SK-N-SH (cell line): ENCODE measurements around the gene HILPDA. TPM values are rescaled to one million over a fixed set of nuclear protein-coding genes. Genes with fewer than 3 reads are reported as not detected.

ENCODE experiments used
- CTCF ChIA-PET: fragments of 300-600, 350-600 bp; formaldehyde crosslinking; extraction: SDS; loops from one replicate; lab custom pipeline; 2021; lab: Yijun Ruan, JAX
- POLR2A ChIA-PET: fragments of 350-600 bp; sonication (Branson Sonifier 250); formaldehyde crosslinking; extraction: SDS; loops from one replicate; lab custom pipeline; 2020; ENCODE audit warnings: antibody characterized with exemption, inconsistent platforms; lab: Yijun Ruan, JAX
- DNase-seq: peaks from one replicate; pipeline ENCODE4 v3.0.0; 2012
- H2AFZ ChIP-seq: fragments of 200-600 bp; sonication (generic); 2 replicates; pipeline ENCODE4 v1.8.1; 2016; ENCODE audit warnings: antibody characterized with exemption, mild to moderate bottlenecking, low read depth
- H3F3A ChIP-seq: fragments of 200-600 bp; sonication (generic); replicated peaks from 2 replicates; pipeline ENCODE3; 2016; ENCODE audit warnings: antibody characterized with exemption, mild to moderate bottlenecking; ENCODE audit not compliant: insufficient read depth
- H3K27ac ChIP-seq, 2 experiments: fragments of 200-500 bp in 1 of 2; fragments of 200-600 bp in 1 of 2; sonication (Bioruptor generic) in 1 of 2; sonication (generic), shearing (Covaris generic) in 1 of 2; 2 replicates each; pipeline versions ENCODE4 v1.5.1 to v1.6.1; 2014 to 2016; ENCODE audit warnings: low read depth in 2 of 2, inconsistent platforms in 1 of 2, low read length in 1 of 2, mild to moderate bottlenecking in 1 of 2, mixed read lengths in 1 of 2
- H3K27me3 ChIP-seq: fragments of 200-600 bp; sonication (generic), shearing (Covaris generic); 2 replicates; pipeline ENCODE4 v1.6.1; 2016; ENCODE audit warnings: mixed run types; ENCODE audit not compliant: insufficient read depth
- H3K36me3 ChIP-seq, 2 experiments: fragments of 200-500 bp in 1 of 2; fragments of 200-600 bp in 1 of 2; sonication (Bioruptor generic) in 1 of 2; sonication (generic) in 1 of 2; replicated peaks in 1 of 2; 2 replicates each; pipeline versions ENCODE3 to v1.5.1; 2014 to 2016; ENCODE audit warnings: low read length in 1 of 2, mild to moderate bottlenecking in 1 of 2; ENCODE audit not compliant: insufficient read depth in 2 of 2, control insufficient read depth in 1 of 2
- H3K4me1 ChIP-seq, 2 experiments: fragments of 200-500 bp in 1 of 2; fragments of 200-600 bp in 1 of 2; sonication (Bioruptor generic) in 1 of 2; sonication (generic), shearing (Covaris generic) in 1 of 2; 2 replicates each; pipeline versions ENCODE4 v1.5.1 to v1.6.1; 2014 to 2016; ENCODE audit warnings: low read depth in 1 of 2, low read length in 1 of 2, mixed run types in 1 of 2; ENCODE audit not compliant: insufficient read depth in 2 of 2, control insufficient read depth in 1 of 2
- H3K4me2 ChIP-seq: fragments of 200-600 bp; sonication (generic), shearing (Covaris generic); 2 replicates; pipeline ENCODE4 v1.6.1; 2017; ENCODE audit warnings: mixed run types
- H3K4me3 ChIP-seq, 2 experiments: fragments of 200-500 bp in 1 of 2; fragments of 200-600 bp in 1 of 2; sonication (Bioruptor generic) in 1 of 2; sonication (generic), shearing (Covaris generic) in 1 of 2; 2 replicates each; pipeline versions ENCODE4 v1.5.1 to v1.8.1; 2014 to 2016; ENCODE audit warnings: low read depth in 2 of 2, inconsistent platforms in 1 of 2, low read length in 1 of 2, mild to moderate bottlenecking in 1 of 2, mixed read lengths in 1 of 2, moderate library complexity in 1 of 2
- H3K79me2 ChIP-seq: fragments of 200-600 bp; sonication (generic); 2 replicates; pipeline ENCODE4 v1.8.1; 2017; ENCODE audit warnings: mild to moderate bottlenecking; ENCODE audit not compliant: insufficient read depth
- H3K9ac ChIP-seq: fragments of 200-600 bp; sonication (generic); 2 replicates; pipeline ENCODE4 v1.6.1; 2017; ENCODE audit warnings: mixed run types
- H3K9me2 ChIP-seq: fragments of 200-600 bp; sonication (generic); 2 replicates; pipeline ENCODE4 v1.6.1; 2017; ENCODE audit warnings: mixed run types
- H3K9me3 ChIP-seq: fragments of 200-600 bp; sonication (generic); 2 replicates; pipeline ENCODE4 v1.6.1; 2017; ENCODE audit warnings: mixed run types, mild to moderate bottlenecking, moderate library complexity
- H4K20me1 ChIP-seq: fragments of 200-600 bp; sonication (generic); 2 replicates; pipeline ENCODE4 v1.6.1; 2017; ENCODE audit warnings: mild to moderate bottlenecking, mixed run types; ENCODE audit not compliant: insufficient read depth
- CTCF ChIP-seq: fragments of 200-600 bp; sonication (generic); IDR thresholded peaks from 2 replicates; pipeline ENCODE4 v1.6.1; 2017; ENCODE audit warnings: antibody characterized with exemption, mild to moderate bottlenecking, moderate library complexity
- JUND ChIP-seq: IDR thresholded peaks from 2 replicates; pipeline ENCODE4 v1.4.0; 2012
- NFIC ChIP-seq: IDR thresholded peaks from 2 replicates; pipeline ENCODE4 v1.4.0; 2012; ENCODE audit warnings: borderline replicate concordance
- SIN3A ChIP-seq: IDR thresholded peaks from 2 replicates; pipeline ENCODE4 v1.6.1; 2012; ENCODE audit warnings: low read depth, mild to moderate bottlenecking, low read length, moderate library complexity, borderline replicate concordance
- TCF12 ChIP-seq: IDR thresholded peaks from 2 replicates; pipeline ENCODE4 v1.4.0; 2012
- USF1 ChIP-seq: IDR thresholded peaks from 2 replicates; pipeline ENCODE4 v1.4.0; 2012; ENCODE audit warnings: low read depth, borderline replicate concordance
- USF2 ChIP-seq: fragments of 150-350 bp; IDR thresholded peaks from 2 replicates; pipeline ENCODE4 v1.6.1; 2017; ENCODE audit warnings: antibody characterized with exemption, low read length, low read depth, borderline replicate concordance
- WGBS: methylation state at CpG from one replicate; pipeline ENCODE4 v1.1.6; 2017; ENCODE audit warnings: low lambda C conversion rate; 5-methylcytosine and 5-hydroxymethylcytosine counted together
- polyA plus RNA-seq, 3 experiments: library from polyadenylated mRNA; depleted of rRNA; stranded (reverse); fragments of >200 nt; gene quantifications; 2 replicates each; pipeline ENCODE4 v1.2.3, GENCODE V29; 2012

Gene HILPDA
- polyA plus RNA-seq, 1 of the 3 experiments (the other 2 are of a cell fraction): 24.0 TPM

GRCh38 chr7:128421384-128421783 is 34.3 kb upstream of the HILPDA start:
- POLR2A ChIA-PET: no interaction called here
- TF ChIP-seq JUND (no peak), SIN3A (no peak), USF1 (no peak), TCF12 (no peak), NFIC (no peak)
- TF ChIP-seq, all 33 proteins: peak for 0
- Histone ChIP-seq H3K4me3 (no peak overlapping the region), H3K4me2 (no peak overlapping the region), H3K79me2 (no peaks in the 10 kb centered on the region), H3K9ac (no peak overlapping the region), H3K9me3 (no peaks in the 10 kb centered on the region), H3K9me2 (no peaks in the 10 kb centered on the region), H3K4me1 (peaks cover 0 to 3% of the 10 kb centered on the region in 2 experiments; a peak in 1 of 4 replicates), H3K27ac (no peak overlapping the region), H2AFZ (no peak overlapping the region), H3K27me3 (no peaks in the 10 kb centered on the region), H3K36me3 (no peaks in the 10 kb centered on the region), H3F3A (no peaks in the 10 kb centered on the region), H4K20me1 (no peaks in the 10 kb centered on the region)
- DNase-seq: no peak
- 40% methylated on average over 1 of the region's 1 CpG for WGBS
- CTCF ChIA-PET: interaction anchor here (0.9 to 44.5 kb wide), 4 partner anchors 26 to 459 kb away, joined by 3 to 1901 read pairs (median 402); partner anchors contain the start of genes IMPDH1 and RBM28

GRCh38 chr7:128422037-128422436 is 33.6 kb upstream of the HILPDA start:
- Histone ChIP-seq H3K79me2 (no peaks in the 10 kb centered on the region), H3K9me2 (no peaks in the 10 kb centered on the region), H3K4me1 (peaks cover 0 to 3% of the 10 kb centered on the region in 2 experiments; a peak in 1 of 4 replicates), H3F3A (no peaks in the 10 kb centered on the region), H3K36me3 (no peaks in the 10 kb centered on the region), H4K20me1 (no peaks in the 10 kb centered on the region), H2AFZ (no peak overlapping the region), H3K9ac (no peak overlapping the region), H3K4me2 (no peak overlapping the region), H3K27me3 (no peaks in the 10 kb centered on the region), H3K4me3 (no peak overlapping the region), H3K27ac (no peak overlapping the region), H3K9me3 (no peaks in the 10 kb centered on the region)
- DNase-seq: no peak
- CTCF ChIA-PET: interaction anchor here (0.9 to 44.5 kb wide), 4 partner anchors 27 to 458 kb away, joined by 3 to 1901 read pairs (median 402); partner anchors contain the start of genes IMPDH1 and RBM28
- TF ChIP-seq USF2 (no peak), CTCF (no peak)
- WGBS: 80% methylated on average over 1 of the region's 1 CpG
- POLR2A ChIA-PET: interaction anchor here (1.0 kb wide), 1 partner anchor 20 kb away, joined by 4 read pairs; no protein-coding TSS in a partner anchor
